Skeletal muscle tissue (tissue), 4 donors: ENCODE results near the gene MEIKIN. TPM values are rescaled to one million over a fixed set of nuclear protein-coding genes. Genes with fewer than 3 reads are reported as not detected.
"Not testable (repeated sequence)": the region's sequence is repeated elsewhere in the genome, so short reads cannot be mapped to it uniquely, and the experiment has no call there.

ENCODE experiments used
- H3K27ac ChIP-seq: one replicate; pipeline ENCODE4 v1.7.0; 2013; ENCODE audit warnings: mild to moderate bottlenecking, low read depth, low read length, inconsistent platforms
- H3K27me3 ChIP-seq, 3 donors: one replicate each; pipeline ENCODE4 v1.7.0; 2013; ENCODE audit warnings: low read length in 3 of 3; ENCODE audit not compliant: control insufficient read depth in 3 of 3, insufficient read depth in 3 of 3
- H3K36me3 ChIP-seq, 3 donors: one replicate each; pipeline ENCODE4 v1.7.0; 2013; ENCODE audit warnings: low read length in 3 of 3; ENCODE audit not compliant: control insufficient read depth in 3 of 3, insufficient read depth in 3 of 3
- H3K4me1 ChIP-seq, 3 donors: one replicate each; pipeline ENCODE4 v1.7.0; 2013; ENCODE audit warnings: low read length in 3 of 3, mild to moderate bottlenecking in 3 of 3; ENCODE audit not compliant: control insufficient read depth in 3 of 3, insufficient read depth in 3 of 3
- H3K4me3 ChIP-seq, 3 donors: one replicate each; pipeline ENCODE4 v1.7.0; 2013; ENCODE audit warnings: low read length in 3 of 3
- H3K9ac ChIP-seq, 3 donors: one replicate each; pipeline ENCODE4 v1.7.0; 2013; ENCODE audit warnings: low read length in 3 of 3, mild to moderate bottlenecking in 3 of 3, moderate library complexity in 2 of 3, low read depth in 1 of 3
- H3K9me3 ChIP-seq, 3 donors: one replicate each; pipeline ENCODE4 v1.7.0; 2013; ENCODE audit warnings: low read length in 3 of 3; ENCODE audit not compliant: control insufficient read depth in 3 of 3
- total RNA-seq: library from RNA; depleted of rRNA; stranded (reverse); fragments of >200 nt; gene quantifications from one replicate; pipeline ENCODE4 v1.2.3, GENCODE V29; 2014
- donor health status: Osteomylitis.

MEIKIN gene
- total RNA-seq, 1 donor from 2014 or later: 0.52 TPM

DNA sequence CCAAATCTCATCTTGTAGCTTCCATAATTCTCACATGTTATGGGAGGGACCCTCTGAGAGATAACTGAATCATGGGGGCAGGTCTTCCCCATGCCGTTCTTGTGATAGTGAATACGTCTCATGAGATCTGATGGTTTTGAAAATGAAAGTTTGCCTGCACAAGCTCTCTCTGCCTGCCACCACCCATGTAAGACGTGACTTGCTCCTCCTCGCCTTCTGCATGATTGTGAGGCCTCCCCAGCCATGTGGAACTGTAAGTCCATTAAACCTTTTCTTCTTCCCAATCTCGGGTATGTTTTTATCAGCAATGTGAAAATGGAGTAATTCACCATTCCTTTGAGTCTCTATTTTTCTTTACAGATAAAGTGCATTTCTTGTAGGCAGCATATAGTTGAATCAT lies 81.8 kb downstream of the MEIKIN start:
- Histone ChIP-seq H3K27me3 (no peaks in the 10 kb centered on the region), H3K27ac (no peak overlapping the region), H3K9ac (no peak overlapping the region), H3K4me3 (no peak overlapping the region), H3K9me3 (peaks cover 3 to 10% (median 4%) of the 10 kb centered on the region in 3 donors), H3K36me3 (no peaks in the 10 kb centered on the region), H3K4me1 (no peaks in the 10 kb centered on the region)

DNA sequence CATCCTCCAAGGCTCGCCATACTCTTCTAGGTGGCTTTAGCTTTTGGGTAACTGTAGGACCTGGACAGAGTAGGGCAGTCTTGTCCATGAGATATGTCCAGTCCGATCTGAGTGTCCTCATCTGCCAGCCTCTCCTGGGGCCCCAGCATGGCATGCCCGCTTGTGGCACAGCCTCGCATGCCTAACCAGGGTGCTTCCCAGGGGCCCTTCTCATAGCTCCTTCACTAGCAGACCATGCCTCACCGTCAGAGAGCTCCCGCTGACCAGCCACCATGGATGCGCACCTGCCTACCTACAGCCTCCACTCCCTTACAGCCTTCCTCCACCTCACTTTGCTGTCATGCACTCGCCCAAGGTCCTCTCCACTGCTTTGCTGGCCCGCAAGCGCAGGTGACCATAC lies 88.1 kb downstream of the MEIKIN start:
- H3K9me3 ChIP-seq: no peaks in the 10 kb centered on the region
- no peaks in the 10 kb centered on the region for H3K36me3 ChIP-seq
- no peak overlapping the region for H3K27ac ChIP-seq
- H3K9ac ChIP-seq: no peak overlapping the region
- H3K4me1 ChIP-seq: no peaks in the 10 kb centered on the region
- H3K4me3 ChIP-seq: no peak overlapping the region
- H3K27me3 ChIP-seq: no peaks in the 10 kb centered on the region

DNA sequence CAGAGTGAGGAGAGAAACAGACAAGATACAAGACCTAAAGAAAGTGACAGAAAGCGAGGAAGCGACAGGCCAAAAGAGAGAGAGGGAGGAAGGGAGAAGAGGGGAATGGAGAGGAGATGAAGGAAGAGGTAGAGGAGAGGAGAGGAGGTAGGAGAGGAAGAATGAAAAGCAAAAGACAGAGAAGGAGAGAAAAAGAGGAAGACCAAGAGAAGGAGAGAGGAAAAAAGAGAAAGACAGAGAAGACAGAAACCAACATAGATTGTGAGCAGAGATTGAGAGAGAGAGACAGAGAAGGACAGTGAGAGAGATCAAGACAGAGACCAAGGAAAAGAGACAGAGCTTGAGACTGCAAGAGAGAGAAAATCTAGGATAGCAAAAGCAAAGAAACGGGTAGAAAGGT lies 90.0 kb downstream of the MEIKIN start:
- H3K27ac ChIP-seq: no peak overlapping the region
- no peaks in the 10 kb centered on the region for H3K4me1 ChIP-seq
- no peak overlapping the region for H3K4me3 ChIP-seq
- H3K36me3 ChIP-seq: no peaks in the 10 kb centered on the region
- no peaks in the 10 kb centered on the region for H3K9me3 ChIP-seq
- no peak overlapping the region for H3K9ac ChIP-seq
- H3K27me3 ChIP-seq: no peaks in the 10 kb centered on the region

- Histone ChIP-seq H3K27me3 (no peaks in the 10 kb centered on the region), H3K9ac (no peak overlapping the region), H3K9me3 (peaks cover 0 to under 1% (median 0%) of the 10 kb centered on the region in 3 donors), H3K36me3 (no peaks in the 10 kb centered on the region), H3K4me1 (no peaks in the 10 kb centered on the region), H3K27ac (no peak overlapping the region), H3K4me3 (no peak overlapping the region)
These were observed 91.3 kb downstream of the MEIKIN start for GRCh38 chr5:131854134-131854533.

- Histone ChIP-seq H3K4me1 (no peaks in the 10 kb centered on the region), H3K27ac (no peak overlapping the region), H3K9ac (no peak overlapping the region), H3K27me3 (no peaks in the 10 kb centered on the region), H3K9me3 (peaks cover 0 to 6% (median 5%) of the 10 kb centered on the region in 3 donors), H3K36me3 (no peaks in the 10 kb centered on the region), H3K4me3 (no peak overlapping the region)
These were observed 96.8 kb downstream of the MEIKIN start for GRCh38 chr5:131848662-131849061.

DNA sequence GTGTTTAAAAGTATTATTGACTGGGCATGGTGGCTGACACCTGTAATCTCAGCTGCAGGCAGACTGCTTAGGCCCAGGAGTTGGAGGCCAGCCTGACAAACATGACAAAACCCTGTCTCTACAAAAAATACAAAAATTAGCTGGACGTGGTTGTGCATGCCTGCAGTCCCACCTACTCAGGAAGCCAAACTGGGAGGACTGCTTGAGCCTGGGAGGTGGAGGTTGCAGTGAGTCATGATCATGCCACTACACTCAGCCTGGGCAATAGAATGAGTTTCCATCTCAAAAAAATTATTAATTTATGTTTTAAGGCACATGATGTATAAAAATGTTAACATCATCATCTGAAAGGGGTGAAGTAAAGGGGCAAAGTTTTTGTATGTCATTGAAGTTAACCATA lies 98.9 kb downstream of the MEIKIN start:
- no peaks in the 10 kb centered on the region for H3K4me1 ChIP-seq
- H3K4me3 ChIP-seq: no peak overlapping the region
- no peaks in the 10 kb centered on the region for H3K27me3 ChIP-seq
- peaks cover 0 to 6% (median 5%) of the 10 kb centered on the region in 3 donors for H3K9me3 ChIP-seq
- H3K9ac ChIP-seq: no peak overlapping the region
- H3K27ac ChIP-seq: no peak overlapping the region
- H3K36me3 ChIP-seq: no peaks in the 10 kb centered on the region

- no peak overlapping the region for H3K9ac ChIP-seq
- H3K27me3 ChIP-seq: no peaks in the 10 kb centered on the region
- peaks cover 0 to 6% (median 5%) of the 10 kb centered on the region in 3 donors for H3K9me3 ChIP-seq
- no peaks in the 10 kb centered on the region for H3K4me1 ChIP-seq
- no peak overlapping the region for H3K27ac ChIP-seq
- no peaks in the 10 kb centered on the region for H3K36me3 ChIP-seq
- no peak overlapping the region for H3K4me3 ChIP-seq
These were observed 99.6 kb downstream of the MEIKIN start for GRCh38 chr5:131845828-131846227.

DNA sequence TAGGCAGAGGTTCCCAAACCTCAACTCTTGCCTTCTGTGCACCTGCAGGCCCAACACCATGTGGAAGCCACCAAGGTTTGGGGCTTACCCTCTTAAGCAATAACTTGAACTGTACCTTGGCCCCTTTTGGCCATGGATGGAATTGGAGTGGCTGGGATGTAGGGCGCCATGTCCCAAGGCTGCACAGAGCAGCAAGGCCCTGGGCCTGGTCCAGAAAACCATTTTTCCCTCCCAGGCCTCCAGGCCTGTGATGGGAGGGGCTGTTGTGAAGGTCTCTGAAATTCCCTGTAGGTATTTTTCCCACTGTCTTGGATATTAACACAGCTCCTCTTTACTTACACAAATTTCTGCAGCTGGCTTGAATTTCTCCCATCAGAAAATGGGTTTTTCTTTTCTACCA lies 102.5 kb downstream of the MEIKIN start:
- H3K9me3 ChIP-seq, H3K36me3 ChIP-seq, H3K4me1 ChIP-seq, H3K27me3 ChIP-seq, H3K4me3 ChIP-seq, H3K27ac ChIP-seq, H3K9ac ChIP-seq: not testable (repeated sequence)

DNA sequence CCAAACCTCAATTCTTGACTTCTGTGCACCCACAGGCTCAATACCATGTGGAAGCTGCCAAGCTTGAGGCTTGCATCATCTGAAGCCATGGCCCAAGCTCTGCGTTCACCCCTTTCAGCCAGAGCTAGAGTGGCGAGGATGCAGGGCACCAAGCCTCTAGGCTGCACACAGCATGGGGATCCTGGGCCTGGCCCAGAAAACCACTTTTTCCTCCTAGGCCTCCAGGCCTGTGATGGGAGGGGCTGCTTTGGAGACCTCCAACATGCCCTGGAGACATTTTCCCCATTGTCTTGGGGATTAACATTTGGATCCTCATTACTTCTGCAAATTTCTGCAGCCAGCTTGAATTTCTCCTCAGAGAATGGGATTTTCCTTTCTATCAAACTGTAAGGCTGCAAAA lies 112.8 kb downstream of the MEIKIN start:
- H3K9me3 ChIP-seq, H3K4me1 ChIP-seq, H3K9ac ChIP-seq, H3K27me3 ChIP-seq, H3K4me3 ChIP-seq, H3K27ac ChIP-seq, H3K36me3 ChIP-seq: not testable (repeated sequence)

DNA sequence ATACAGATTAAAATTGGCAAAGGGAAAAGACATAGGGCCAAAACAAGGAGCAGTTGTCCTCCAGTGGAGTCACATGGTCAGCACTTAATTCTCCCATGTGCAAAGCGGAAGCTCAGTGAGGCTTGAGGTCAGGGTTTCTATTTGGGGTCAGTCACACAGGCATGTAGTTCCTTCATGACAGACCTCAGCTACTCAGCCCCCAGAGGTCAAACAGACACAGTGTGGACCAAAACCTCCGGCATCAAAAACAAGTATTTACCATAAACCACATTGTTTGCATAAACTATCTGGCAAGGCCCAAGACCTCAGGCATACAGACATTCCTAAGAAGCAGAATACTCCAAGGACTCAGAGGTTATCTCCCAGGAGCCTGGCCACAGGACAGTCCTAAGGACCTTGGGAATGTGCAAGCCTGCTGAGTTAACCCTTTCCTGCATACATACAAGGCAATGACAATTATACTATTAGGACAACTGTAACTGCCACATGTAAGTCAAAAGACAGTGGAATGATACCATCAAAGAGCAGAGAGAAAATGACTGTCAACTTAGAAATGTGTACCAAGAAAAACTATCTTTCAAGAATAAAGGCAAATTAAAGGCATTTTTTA lies 120.0 kb downstream of the MEIKIN start:
- H3K27ac ChIP-seq: no peak overlapping the region
- H3K27me3 ChIP-seq: no peaks in the 10 kb centered on the region
- H3K36me3 ChIP-seq: no peaks in the 10 kb centered on the region
- peaks cover 0 to 2% (median 0%) of the 10 kb centered on the region in 3 donors for H3K9me3 ChIP-seq
- no peak overlapping the region for H3K4me3 ChIP-seq
- H3K4me1 ChIP-seq: no peaks in the 10 kb centered on the region
- H3K9ac ChIP-seq: no peak overlapping the region
